Ascending aorta (tissue), 2 donors: ENCODE results near the gene ADAMTS17. TPM values are rescaled to one million over a fixed set of nuclear protein-coding genes. Genes with fewer than 3 reads are reported as not detected.

ENCODE experiments used
- DNase-seq, 2 donors: peaks; one replicate each; pipeline ENCODE4 v3.0.0-alpha.2; 2019; ENCODE audit warnings: low spot score in 2 of 2
- H3K27ac ChIP-seq, 2 donors: fragments of 200-600 bp; sonication (generic); one replicate each; pipeline ENCODE4 v1.5.1; 2016 to 2017; ENCODE audit warnings: mild to moderate bottlenecking in 1 of 2
- H3K27me3 ChIP-seq: fragments of 200-600 bp; sonication (generic); one replicate; pipeline ENCODE4 v1.5.1; 2017
- H3K36me3 ChIP-seq, 2 donors: fragments of 200-600 bp; sonication (generic); one replicate each; pipeline ENCODE4 v1.5.1; 2016
- H3K4me1 ChIP-seq, 2 donors: fragments of 200-600 bp; sonication (generic); one replicate each; pipeline ENCODE4 v1.5.1; 2016 to 2017; ENCODE audit warnings: mild to moderate bottlenecking in 1 of 2
- H3K4me3 ChIP-seq, 2 donors: fragments of 200-600 bp; sonication (generic); one replicate each; pipeline ENCODE4 v1.5.1; 2016 to 2017; ENCODE audit warnings: mild to moderate bottlenecking in 1 of 2
- H3K9me3 ChIP-seq, 2 donors: fragments of 200-600 bp; sonication (generic); one replicate each; pipeline ENCODE4 v1.5.1; 2016
- CTCF ChIP-seq, 3 experiments: fragments of 200-600 bp in 2 of 3; fragments of 450-650 bp in 1 of 3; sonication (generic) in 2 of 3; IDR thresholded peaks; one replicate each; pipeline ENCODE4 v1.5.1; 2016 to 2019; ENCODE audit warnings: antibody characterized with exemption in 3 of 3, mild to moderate bottlenecking in 1 of 3, moderate library complexity in 1 of 3
- intact Hi-C: fragments of 100-400 bp; cut with DNase I; formaldehyde crosslinking; loops from one replicate; pipeline ENCODE4 v1.15.1; 2023
- total RNA-seq: library from RNA; depleted of rRNA; stranded (reverse); fragments of >200 nt; gene quantifications from one replicate; pipeline ENCODE4 v1.1.0, GENCODE V29; 2016

The ADAMTS17 gene
- total RNA-seq, 1 donor from 2014 or later, result 2.8 TPM

GRCh38 chr15:100297812-100298211 is 44.0 kb downstream of the ADAMTS17 start:
- Histone ChIP-seq H3K27ac (no peak overlapping the region), H3K4me3 (no peak overlapping the region), H3K9me3 (peaks cover 0 to 13% of the 10 kb centered on the region in 2 donors), H3K36me3 (no peaks in the 10 kb centered on the region), H3K27me3 (no peaks in the 10 kb centered on the region), H3K4me1 (peaks cover 0 to 2% of the 10 kb centered on the region in 2 donors)
- intact Hi-C loops, result no loop called here
- no peak for DNase-seq
- TF ChIP-seq CTCF (IDR thresholded peaks at IDR 0.05), result no peak

GRCh38 chr15:100295939-100296565 is 45.7 kb downstream of the ADAMTS17 start:
- intact Hi-C loops, result no loop called here

GRCh38 chr15:100292010-100292409 is 49.8 kb downstream of the ADAMTS17 start:
- Histone ChIP-seq H3K36me3 (no peaks in the 10 kb centered on the region), H3K27ac (no peak overlapping the region), H3K9me3 (no peaks in the 10 kb centered on the region), H3K4me1 (peaks cover 0 to 2% of the 10 kb centered on the region in 2 donors), H3K4me3 (no peak overlapping the region), H3K27me3 (no peaks in the 10 kb centered on the region)
- TF ChIP-seq CTCF (IDR thresholded peaks at IDR 0.05), result no peak
- intact Hi-C loops, result no loop called here
- no peak for DNase-seq

More at GRCh38 chr15:100295939-100296565, 45.7 kb downstream of the ADAMTS17 start:
- peaks cover 0 to 2% of the 10 kb centered on the region in 2 donors for H3K4me1 ChIP-seq
- H3K27me3 ChIP-seq, result no peaks in the 10 kb centered on the region
- H3K36me3 ChIP-seq, result no peaks in the 10 kb centered on the region
- no peak for TF ChIP-seq CTCF (IDR thresholded peaks at IDR 0.05)
- peaks cover 0 to 5% of the 10 kb centered on the region in 2 donors for H3K9me3 ChIP-seq
- H3K27ac ChIP-seq, result no peak overlapping the region
- no peak overlapping the region for H3K4me3 ChIP-seq
- DNase-seq, result no peak

GRCh38 chr15:100291106-100291505 is 50.7 kb downstream of the ADAMTS17 start:
- intact Hi-C loops, result no loop called here
- Histone ChIP-seq H3K27ac (no peak overlapping the region), H3K9me3 (no peaks in the 10 kb centered on the region), H3K27me3 (no peaks in the 10 kb centered on the region), H3K4me1 (no peaks in the 10 kb centered on the region), H3K36me3 (no peaks in the 10 kb centered on the region), H3K4me3 (no peak overlapping the region)
- TF ChIP-seq CTCF (IDR thresholded peaks at IDR 0.05), result no peak
- DNase-seq, result no peak

GRCh38 chr15:100285641-100286295 is 56.0 kb downstream of the ADAMTS17 start:
- Histone ChIP-seq H3K36me3 (no peaks in the 10 kb centered on the region), H3K9me3 (no peaks in the 10 kb centered on the region), H3K27me3 (no peaks in the 10 kb centered on the region), H3K27ac (no peak overlapping the region), H3K4me3 (no peak overlapping the region), H3K4me1 (no peaks in the 10 kb centered on the region)
- TF ChIP-seq CTCF (IDR thresholded peaks at IDR 0.05), result no peak
- DNase-seq, result no peak
- intact Hi-C loops, result no loop called here
